GM12878 (cell line): ENCODE data around the gene NGFR. TPM values are rescaled to one million over a fixed set of nuclear protein-coding genes. Genes with fewer than 3 reads are reported as not detected.

ENCODE experiments used
- ATAC-seq: fragments of 200-7000 bp; cut with Tn5 transposase; 3 replicates; pipeline ENCODE4 v1.9.1; 2020; ENCODE audit warnings: mild to moderate bottlenecking, moderate library complexity
- BruUV-seq: library from RNA; stranded (reverse); fragments of 400-500 nt; replicated peaks from 2 replicates; lab custom pipeline; 2021; lab: Mats Ljungman, UMichigan
- CTCF ChIA-PET: fragments of 300-600 bp; sonication (Branson Sonifier 250); formaldehyde crosslinking; extraction: SDS; loops from one replicate; lab custom pipeline; 2021; ENCODE audit warnings: inconsistent platforms; lab: Yijun Ruan, JAX
- POLR2A ChIA-PET: fragments of 350-600 bp; formaldehyde crosslinking; extraction: SDS; loops from one replicate; lab custom pipeline; 2021; ENCODE audit warnings: inconsistent platforms; lab: Charles Lee
- RAD21 ChIA-PET: fragments of 300-600 bp; sonication (Branson Sonifier 250); formaldehyde crosslinking; loops from one replicate; lab custom pipeline; 2023; ENCODE audit warnings: antibody characterized with exemption; ENCODE audit not compliant: unreplicated experiment; lab: Charles Lee
- SMC1A ChIA-PET: fragments of 300-600 bp; sonication (Branson Sonifier 250); formaldehyde crosslinking; loops from one replicate; lab custom pipeline; 2023; ENCODE audit not compliant: unreplicated experiment, uncharacterized antibody; lab: Charles Lee
- DNase-seq: peaks from one replicate; pipeline ENCODE4 v3.0.0-alpha.2; 2011; ENCODE audit warnings: low read depth, low spot score
- FAIRE-seq: peaks from 3 replicates; lab custom pipeline; 2011; peaks lifted over from hg19 to GRCh38; lab: Jason Lieb, UNC
- H2AFZ ChIP-seq: 2 replicates; pipeline ENCODE4 v1.6.0; 2011; ENCODE audit warnings: low read depth, low read length, control low read depth; ENCODE audit not compliant: control insufficient read depth
- H3K27ac ChIP-seq: 2 replicates; pipeline ENCODE4 v1.5.1; 2011; ENCODE audit warnings: control low read depth; ENCODE audit not compliant: control insufficient read depth, insufficient read depth
- H3K27me3 ChIP-seq, 2 experiments: replicated peaks in 1 of 2; 2 replicates each; pipeline versions ENCODE4 v1.6.0 to v1.6.1; 2011; ENCODE audit warnings: low read length in 1 of 2; ENCODE audit not compliant: control insufficient read depth in 2 of 2, insufficient read depth in 2 of 2
- H3K36me3 ChIP-seq, 2 experiments: 2 replicates each; pipeline ENCODE4 v1.5.1; 2011; ENCODE audit warnings: low read length in 1 of 2; ENCODE audit not compliant: control insufficient read depth in 2 of 2, insufficient read depth in 2 of 2
- H3K4me1 ChIP-seq: 2 replicates; pipeline ENCODE4 v1.6.1; 2011; ENCODE audit warnings: mild to moderate bottlenecking, low read length, moderate library complexity, mixed read lengths; ENCODE audit not compliant: control insufficient read depth, insufficient read depth
- H3K4me2 ChIP-seq: 2 replicates; pipeline ENCODE4 v1.6.0; 2011; ENCODE audit warnings: control low read depth; ENCODE audit not compliant: control insufficient read depth, insufficient read depth
- H3K4me3 ChIP-seq: fragments of 200-600 bp; sonication (generic); 2 replicates; pipeline ENCODE4 v1.5.1; 2016
- H3K79me2 ChIP-seq: 2 replicates; pipeline ENCODE4 v1.6.0; 2011; ENCODE audit warnings: low read length; ENCODE audit not compliant: control insufficient read depth, insufficient read depth
- H3K9ac ChIP-seq: 2 replicates; pipeline ENCODE4 v1.8.0; 2011; ENCODE audit warnings: low read length, control low read depth, mixed read lengths; ENCODE audit not compliant: control insufficient read depth, insufficient read depth
- H3K9me3 ChIP-seq: replicated peaks from 3 replicates; pipeline ENCODE4 v1.5.1; 2011; ENCODE audit warnings: mild to moderate bottlenecking, low read length; ENCODE audit not compliant: control insufficient read depth, insufficient read depth
- H4K20me1 ChIP-seq: 2 replicates; pipeline ENCODE4 v1.6.0; 2011; ENCODE audit not compliant: control insufficient read depth, insufficient read depth
- CHD1 ChIP-seq: IDR thresholded peaks from 2 replicates; pipeline ENCODE4 v1.6.1; 2012; ENCODE audit warnings: low read depth, low read length, improper control_type of control experiment
- HDAC2 ChIP-seq: fragments of 200-600 bp; sonication (generic); IDR thresholded peaks from 2 replicates; pipeline ENCODE4 v1.6.1; 2017
- KDM1A ChIP-seq: fragments of 200-600 bp; sonication (generic); IDR thresholded peaks from 2 replicates; pipeline ENCODE4 v1.6.1; 2016; ENCODE audit warnings: borderline replicate concordance
- MTA2 ChIP-seq: fragments of 450-650 bp; IDR thresholded peaks from 2 replicates; pipeline ENCODE4 v1.6.1; 2016; ENCODE audit warnings: low read depth, mild to moderate bottlenecking, moderate library complexity
- MXI1 ChIP-seq: fragments of 150-350 bp; IDR thresholded peaks from 2 replicates; pipeline ENCODE4 v1.6.1; 2011; ENCODE audit warnings: low read depth, mild to moderate bottlenecking, inconsistent platforms, low read length, improper control_type of control experiment
- NFYA ChIP-seq: IDR thresholded peaks from 2 replicates; pipeline ENCODE4 v1.6.1; 2011; ENCODE audit warnings: low read depth, mild to moderate bottlenecking, low read length, improper control_type of control experiment, borderline replicate concordance
- STAT3 ChIP-seq: IDR thresholded peaks from 2 replicates; pipeline ENCODE4 v1.6.1; 2011; ENCODE audit warnings: low read depth, low read length, improper control_type of control experiment
- ZBTB33 ChIP-seq: fragments of 450-650 bp; IDR thresholded peaks from 2 replicates; pipeline ENCODE4 v1.6.1; 2017; ENCODE audit warnings: mild to moderate bottlenecking
- ZBTB40 ChIP-seq: fragments of 450-650 bp; IDR thresholded peaks from 2 replicates; pipeline ENCODE4 v1.6.1; 2016; ENCODE audit warnings: mild to moderate bottlenecking, moderate library complexity, borderline replicate concordance
- WGBS: methylation state at CpG from one replicate; pipeline ENCODE4 v1.1.6; 2016; ENCODE audit warnings: low lambda C conversion rate; ENCODE audit not compliant: insufficient replicate concordance, insufficient coverage; ENCODE audit errors: missing lambda C conversion rate; 5-methylcytosine and 5-hydroxymethylcytosine counted together
- in situ Hi-C: fragments of 300-500 bp; cut with MboI; formaldehyde crosslinking; loops from 9 replicates; pipeline ENCODE4 v1.14.3; 2018; ENCODE audit warnings: mixed read lengths
- intact Hi-C: fragments of 100-400 bp; cut with micrococcal nuclease; formaldehyde crosslinking; loops from one replicate; pipeline ENCODE4 v1.14.2; 2022; ENCODE audit not compliant: unreplicated experiment
- polyA plus RNA-seq, 11 experiments: library from polyadenylated mRNA; depleted of rRNA in 4 of 11; unstranded in 6 of 11; stranded (reverse) in 5 of 11; fragments of >200 nt; fragmentation: Nextera tagmentation in 4 of 11; fragmentation: Illumina TruSeq in 1 of 11; extraction: Ambion mirVana in 4 of 11; extraction: Trizol in 1 of 11; gene quantifications; 1 replicate in 1 of 11; 2 replicates in 10 of 11; pipeline versions ENCODE4 v1.2.1 to v1.2.3, GENCODE V29; 2011 to 2016; ENCODE audit warnings: inconsistent platforms in 2 of 11, missing spikeins in 2 of 11, low read depth in 1 of 11
- total RNA-seq, 4 experiments: library from RNA; depleted of rRNA in 3 of 4; stranded (reverse); fragments of >200 nt in 3 of 4; fragmentation: Illumina TruSeq in 1 of 4; extraction: Trizol in 1 of 4; gene quantifications; 2 replicates each; pipeline versions ENCODE4 v1.2.1 to v1.2.3, GENCODE V29; 2013 to 2021
- TF ChIP-seq, protein P1 (sequence below): fragments of 450-650 bp; conservative IDR thresholded peaks from 2 replicates; pipeline ENCODE4 v1.6.1; 2017; ENCODE audit warnings: mild to moderate bottlenecking, moderate library complexity
- TF ChIP-seq, protein P2 (sequence below): IDR thresholded peaks from 2 replicates; pipeline ENCODE4 v1.6.1; 2011; ENCODE audit warnings: borderline replicate concordance, low read depth, mild to moderate bottlenecking, moderate library complexity, low read length; ENCODE audit not compliant: insufficient read depth, poor library complexity, severe bottlenecking

NGFR gene
- total and polyA plus RNA-seq, 10 of the 15 experiments (the other 5 are each of a cell fraction or from before 2014, with no cell fraction given), result 0.05 to 0.28 (median 0.08) TPM; not detected in 1

- Histone ChIP-seq H3K27ac (no peak overlapping the region), H3K4me3 (no peak overlapping the region), H3K79me2 (no peaks in the 10 kb centered on the region), H3K9me3 (no peaks in the 10 kb centered on the region), H3K4me1 (peaks cover 4% of the 10 kb centered on the region; the same call in 1 of the 2 replicates), H4K20me1 (no peaks in the 10 kb centered on the region), H3K27me3 (no peaks in the 10 kb centered on the region), H3K36me3 (no peaks in the 10 kb centered on the region), H3K9ac (no peak overlapping the region), H2AFZ (no peak overlapping the region), H3K4me2 (no peak overlapping the region)
- RAD21 ChIA-PET, result no interaction called here
- WGBS, result 57% methylated on average over 12 of the region's 12 CpGs
- no peak for ATAC-seq
- no peak for DNase-seq
- SMC1A ChIA-PET, result interaction anchor here (0.6 kb wide), 1 partner anchor 118 kb away, joined by 3 read pairs; no protein-coding TSS in a partner anchor
- no peak for FAIRE-seq
- in situ Hi-C loops, result loop anchor here (5.0 to 10.0 kb wide), 4 partner anchors 54 to 234 kb away; partner anchors contain the start of gene NGFR
- intact Hi-C loops, result no loop called here
- POLR2A ChIA-PET, result no interaction called here
- no TSS peak for BruUV-seq
- CTCF ChIA-PET, result interaction anchor here (1.0 to 1.8 kb wide), 4 partner anchors 115 to 144 kb away, joined by 3 to 5 read pairs (median 3); no protein-coding TSS in a partner anchor
- TF ChIP-seq ZBTB40 (no peak), NFYA (no peak), MXI1 (no peak), STAT3 (no peak), HDAC2 (no peak), CHD1 (no peak), MTA2 (no peak), KDM1A (no peak), ZBTB33 (no peak)
- TF ChIP-seq, protein P1, sequence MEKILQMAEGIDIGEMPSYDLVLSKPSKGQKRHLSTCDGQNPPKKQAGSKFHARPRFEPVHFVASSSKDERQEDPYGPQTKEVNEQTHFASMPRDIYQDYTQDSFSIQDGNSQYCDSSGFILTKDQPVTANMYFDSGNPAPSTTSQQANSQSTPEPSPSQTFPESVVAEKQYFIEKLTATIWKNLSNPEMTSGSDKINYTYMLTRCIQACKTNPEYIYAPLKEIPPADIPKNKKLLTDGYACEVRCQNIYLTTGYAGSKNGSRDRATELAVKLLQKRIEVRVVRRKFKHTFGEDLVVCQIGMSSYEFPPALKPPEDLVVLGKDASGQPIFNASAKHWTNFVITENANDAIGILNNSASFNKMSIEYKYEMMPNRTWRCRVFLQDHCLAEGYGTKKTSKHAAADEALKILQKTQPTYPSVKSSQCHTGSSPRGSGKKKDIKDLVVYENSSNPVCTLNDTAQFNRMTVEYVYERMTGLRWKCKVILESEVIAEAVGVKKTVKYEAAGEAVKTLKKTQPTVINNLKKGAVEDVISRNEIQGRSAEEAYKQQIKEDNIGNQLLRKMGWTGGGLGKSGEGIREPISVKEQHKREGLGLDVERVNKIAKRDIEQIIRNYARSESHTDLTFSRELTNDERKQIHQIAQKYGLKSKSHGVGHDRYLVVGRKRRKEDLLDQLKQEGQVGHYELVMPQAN, result no peak
- TF ChIP-seq, protein P2, sequence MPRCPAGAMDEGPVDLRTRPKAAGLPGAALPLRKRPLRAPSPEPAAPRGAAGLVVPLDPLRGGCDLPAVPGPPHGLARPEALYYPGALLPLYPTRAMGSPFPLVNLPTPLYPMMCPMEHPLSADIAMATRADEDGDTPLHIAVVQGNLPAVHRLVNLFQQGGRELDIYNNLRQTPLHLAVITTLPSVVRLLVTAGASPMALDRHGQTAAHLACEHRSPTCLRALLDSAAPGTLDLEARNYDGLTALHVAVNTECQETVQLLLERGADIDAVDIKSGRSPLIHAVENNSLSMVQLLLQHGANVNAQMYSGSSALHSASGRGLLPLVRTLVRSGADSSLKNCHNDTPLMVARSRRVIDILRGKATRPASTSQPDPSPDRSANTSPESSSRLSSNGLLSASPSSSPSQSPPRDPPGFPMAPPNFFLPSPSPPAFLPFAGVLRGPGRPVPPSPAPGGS, result no peak
Observed at GRCh38 chr17:49551221-49552069, 56.4 kb downstream of the NGFR start.
